ENCODE results near the gene LILRB1. TPM values are rescaled to one million over a fixed set of nuclear protein-coding genes. Genes with fewer than 3 reads are reported as not detected.
A peak's percentile ranks its signal among the peaks of the same experiment; 100 is the strongest.
"Not testable (repeated sequence)": the region's sequence is repeated elsewhere in the genome, so short reads cannot be mapped to it uniquely, and the experiment has no call there.

LILRB1 gene
- polyA plus RNA-seq, 3 donors from 2014 or later = 4.7 to 12.8 (median 9.1) TPM

GRCh38 chr19:54631489-54632337 lies 1.4 kb downstream of the LILRB1 start:
- not testable (repeated sequence) for DNase-seq, H3K9me3 Mint-ChIP-seq, H3K4me3 Mint-ChIP-seq
- Mint-ChIP-seq H3K4me1 (peaks cover 18 to 37% of the 10 kb centered on the region in 2 donors), H3K36me3 (peaks cover 4 to 10% (median 9%) of the 10 kb centered on the region in 3 donors), H3K27ac (peak overlapping the region in 1 of 6 donors; percentile 30), H3K27me3 (ENCODE audit: low read depth in 3 of 3) (peaks cover 0 to 15% (median 1%) of the 10 kb centered on the region in 3 donors)

- Mint-ChIP-seq H3K4me1 (peaks cover 15 to 29% of the 10 kb centered on the region in 2 donors), H3K27ac (peak overlapping the region in 1 of 6 donors; percentile 30), H3K27me3 (ENCODE audit: low read depth in 3 of 3) (peaks cover 0 to 15% (median 1%) of the 10 kb centered on the region in 3 donors), H3K36me3 (peaks cover 4 to 12% (median 4%) of the 10 kb centered on the region in 3 donors)
- DNase-seq, H3K9me3 Mint-ChIP-seq, H3K4me3 Mint-ChIP-seq: not testable (repeated sequence)
Measured at GRCh38 chr19:54632517-54632916, 2.2 kb downstream of the LILRB1 start.

- Mint-ChIP-seq H3K36me3 (peaks cover 3 to 7% (median 4%) of the 10 kb centered on the region in 3 donors), H3K4me3 (no peak overlapping the region), H3K9me3 (no peaks in the 10 kb centered on the region), H3K27ac (no peak overlapping the region), H3K4me1 (peaks cover 15 to 21% of the 10 kb centered on the region in 2 donors), H3K27me3 (ENCODE audit: low read depth in 3 of 3) (peaks cover 0 to 15% (median 1%) of the 10 kb centered on the region in 3 donors)
- no peak for DNase-seq
Measured at GRCh38 chr19:54633401-54633800, 3.1 kb downstream of the LILRB1 start.

- peaks cover 2 to 13% (median 8%) of the 10 kb centered on the region in 3 donors for H3K27me3 Mint-ChIP-seq (ENCODE audit: low read depth in 3 of 3)
- H3K27ac Mint-ChIP-seq, H3K4me3 Mint-ChIP-seq, H3K9me3 Mint-ChIP-seq, H3K4me1 Mint-ChIP-seq, DNase-seq, H3K36me3 Mint-ChIP-seq: not testable (repeated sequence)
Measured at GRCh38 chr19:54636081-54636480, 5.8 kb downstream of the LILRB1 start.

GRCh38 chr19:54638683-54639082 lies 8.4 kb downstream of the LILRB1 start:
- H3K4me3 Mint-ChIP-seq = no peak overlapping the region
- peaks cover 5 to 14% (median 6%) of the 10 kb centered on the region in 3 donors for H3K27me3 Mint-ChIP-seq (ENCODE audit: low read depth in 3 of 3)
- peaks cover 0 to 2% (median 0%) of the 10 kb centered on the region in 6 donors for H3K9me3 Mint-ChIP-seq
- H3K4me1 Mint-ChIP-seq = no peaks in the 10 kb centered on the region
- no peak overlapping the region for H3K27ac Mint-ChIP-seq
- DNase-seq = no peak
- peaks cover 0 to 7% (median 0%) of the 10 kb centered on the region in 3 donors for H3K36me3 Mint-ChIP-seq

GRCh38 chr19:54642953-54643352 lies 12.7 kb downstream of the LILRB1 start:
- H3K27me3 Mint-ChIP-seq (ENCODE audit: low read depth in 3 of 3) = peaks cover 3 to 21% (median 12%) of the 10 kb centered on the region in 3 donors
- DNase-seq, H3K27ac Mint-ChIP-seq, H3K4me3 Mint-ChIP-seq, H3K9me3 Mint-ChIP-seq, H3K4me1 Mint-ChIP-seq, H3K36me3 Mint-ChIP-seq: not testable (repeated sequence)

- H3K27me3 Mint-ChIP-seq (ENCODE audit: low read depth in 3 of 3) = peaks cover 2 to 20% (median 12%) of the 10 kb centered on the region in 3 donors
- H3K9me3 Mint-ChIP-seq, H3K36me3 Mint-ChIP-seq: not testable (repeated sequence)
Measured at GRCh38 chr19:54643583-54643982, 13.3 kb downstream of the LILRB1 start.

GRCh38 chr19:54644056-54644455 lies 13.8 kb downstream of the LILRB1 start:
- H3K27ac Mint-ChIP-seq = no peak overlapping the region
- H3K9me3 Mint-ChIP-seq = no peaks in the 10 kb centered on the region
- H3K36me3 Mint-ChIP-seq = peaks cover 0 to 3% (median 0%) of the 10 kb centered on the region in 3 donors
- no peaks in the 10 kb centered on the region for H3K4me1 Mint-ChIP-seq
- no peak for DNase-seq
- no peak overlapping the region for H3K4me3 Mint-ChIP-seq
- H3K27me3 Mint-ChIP-seq (ENCODE audit: low read depth in 3 of 3) = peaks cover 0 to 15% (median 12%) of the 10 kb centered on the region in 3 donors

More at GRCh38 chr19:54643583-54643982, 13.3 kb downstream of the LILRB1 start:
- DNase-seq, H3K4me1 Mint-ChIP-seq, H3K4me3 Mint-ChIP-seq: not testable (repeated sequence)
- peak overlapping the region in 1 of 6 donors; percentile 47 for H3K27ac Mint-ChIP-seq

GRCh38 chr19:54646331-54646841 lies 16.1 kb downstream of the LILRB1 start:
- DNase-seq = no peak
- Mint-ChIP-seq H3K9me3 (no peaks in the 10 kb centered on the region), H3K4me1 (no peaks in the 10 kb centered on the region), H3K27me3 (ENCODE audit: low read depth in 3 of 3) (peaks cover 0 to 11% (median 8%) of the 10 kb centered on the region in 3 donors), H3K36me3 (peaks cover 0 to 3% (median 0%) of the 10 kb centered on the region in 3 donors), H3K4me3 (no peak overlapping the region), H3K27ac (no peak overlapping the region)

GRCh38 chr19:54648129-54648528 lies 17.8 kb downstream of the LILRB1 start:
- peaks cover 2 to 8% (median 8%) of the 10 kb centered on the region in 3 donors for H3K27me3 Mint-ChIP-seq (ENCODE audit: low read depth in 3 of 3)
- H3K4me1 Mint-ChIP-seq = peaks cover 0 to 2% of the 10 kb centered on the region in 2 donors
- no peak overlapping the region for H3K27ac Mint-ChIP-seq
- no peak for DNase-seq
- no peaks in the 10 kb centered on the region for H3K9me3 Mint-ChIP-seq
- no peak overlapping the region for H3K4me3 Mint-ChIP-seq
- peaks cover 0 to under 1% (median 0%) of the 10 kb centered on the region in 3 donors for H3K36me3 Mint-ChIP-seq

- Mint-ChIP-seq H3K36me3 (no peaks in the 10 kb centered on the region), H3K9me3 (no peaks in the 10 kb centered on the region), H3K27ac (no peak overlapping the region), H3K4me3 (no peak overlapping the region), H3K27me3 (ENCODE audit: low read depth in 3 of 3) (peaks cover 7 to 9% (median 8%) of the 10 kb centered on the region in 3 donors), H3K4me1 (peaks cover 0 to 3% of the 10 kb centered on the region in 2 donors)
- no peak for DNase-seq
Measured at GRCh38 chr19:54650108-54650655, 19.9 kb downstream of the LILRB1 start.

- Mint-ChIP-seq H3K27ac (no peak overlapping the region), H3K27me3 (ENCODE audit: low read depth in 3 of 3) (peaks cover 8 to 10% (median 8%) of the 10 kb centered on the region in 3 donors), H3K4me3 (no peak overlapping the region), H3K9me3 (no peaks in the 10 kb centered on the region), H3K4me1 (peaks cover 0 to 3% of the 10 kb centered on the region in 2 donors), H3K36me3 (no peaks in the 10 kb centered on the region)
- peak; percentile 31 to 49 (median 36) for DNase-seq
Measured at GRCh38 chr19:54653181-54653809, 23.0 kb downstream of the LILRB1 start.

- Mint-ChIP-seq H3K4me1 (peaks cover 0 to 3% of the 10 kb centered on the region in 2 donors), H3K36me3 (no peaks in the 10 kb centered on the region), H3K9me3 (no peaks in the 10 kb centered on the region), H3K27ac (peak overlapping the region in 1 of 6 donors; percentile 35), H3K4me3 (no peak overlapping the region), H3K27me3 (ENCODE audit: low read depth in 3 of 3) (peaks cover 9 to 12% (median 10%) of the 10 kb centered on the region in 3 donors)
- DNase-seq = no peak
Measured at GRCh38 chr19:54654447-54655321, 24.4 kb downstream of the LILRB1 start.
